Measurements from ENCODE around the gene CTNNBL1.

- TF ChIP-seq CTCF (IDR thresholded peaks at IDR 0.05; ENCODE audit: poor library complexity) = no peak
- no peak for TF ChIP-seq EZH2 (IDR thresholded peaks at IDR 0.05; ENCODE audit: borderline replicate concordance)
- no peak for TF ChIP-seq EZH2phosphoT487 (IDR thresholded peaks at IDR 0.05; ENCODE audit: low read depth, severe bottlenecking, unreplicated experiment)
Measured at GRCh38 chr20:37776049-37776448, 82.2 kb downstream of the CTNNBL1 start.

Data from hepatocyte (in vitro differentiated cells).